ENCODE results near the gene SLC16A9.
"Not testable (repeated sequence)": the region's sequence is repeated elsewhere in the genome, so short reads cannot be mapped to it uniquely, and the experiment has no call there.

SLC16A9 gene

DNA sequence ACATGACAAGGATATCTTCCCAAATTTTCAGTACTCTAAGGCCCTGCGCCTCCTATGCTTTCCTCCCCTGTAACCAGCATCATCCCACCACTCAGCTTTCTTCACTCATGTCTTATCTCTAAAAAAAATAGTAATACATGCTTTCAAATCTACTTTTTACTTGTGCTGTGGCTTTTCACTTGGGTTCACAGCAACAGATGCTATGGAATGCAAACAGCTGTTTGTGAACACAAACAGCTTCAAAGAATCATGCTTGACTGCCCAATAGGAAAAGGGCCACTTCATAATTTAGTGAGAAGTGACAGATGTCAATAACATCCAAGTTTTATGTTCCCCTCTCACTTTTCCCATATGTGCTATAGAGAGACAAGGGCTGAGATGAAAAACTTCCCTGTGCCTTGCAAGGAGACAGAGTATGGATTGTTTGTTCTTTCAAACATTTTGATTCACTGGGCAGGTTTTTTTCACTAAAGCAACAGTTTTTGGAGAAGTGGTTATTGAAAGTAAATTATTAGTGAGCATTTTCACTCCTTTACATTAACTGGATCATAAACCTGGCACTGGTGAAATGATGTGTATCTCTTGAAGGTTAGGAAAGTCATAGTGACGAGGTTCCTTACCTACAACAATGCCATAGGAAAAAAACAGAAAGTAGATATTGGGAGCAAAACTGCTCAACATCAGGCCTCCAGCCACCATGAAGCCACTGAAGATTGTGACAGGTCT, 37.3 kb downstream of the SLC16A9 start:
- no peak for DNase-seq

DNA sequence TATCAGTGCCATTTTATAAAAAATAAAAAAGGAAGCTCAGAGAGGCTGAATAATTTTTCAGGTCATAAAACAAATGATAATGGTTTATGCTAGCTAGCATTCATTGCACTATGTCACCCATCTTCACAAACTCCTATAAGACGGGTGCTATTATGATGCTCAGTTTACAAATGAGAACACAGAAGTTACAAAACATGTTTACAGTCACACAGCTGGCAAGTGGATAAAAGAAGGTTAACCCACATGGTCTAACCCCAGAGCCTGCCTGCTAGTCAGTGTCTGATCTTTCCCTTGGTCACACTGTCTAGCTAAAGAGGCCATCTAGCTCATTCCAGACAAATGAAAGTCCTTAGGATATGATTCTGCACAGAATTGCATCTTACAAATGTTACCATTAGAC, 39.4 kb downstream of the SLC16A9 start:
- no peak for DNase-seq

- DNase-seq: no peak
Observed at GRCh38 chr10:59668096-59668495, 41.6 kb downstream of the SLC16A9 start.

DNA sequence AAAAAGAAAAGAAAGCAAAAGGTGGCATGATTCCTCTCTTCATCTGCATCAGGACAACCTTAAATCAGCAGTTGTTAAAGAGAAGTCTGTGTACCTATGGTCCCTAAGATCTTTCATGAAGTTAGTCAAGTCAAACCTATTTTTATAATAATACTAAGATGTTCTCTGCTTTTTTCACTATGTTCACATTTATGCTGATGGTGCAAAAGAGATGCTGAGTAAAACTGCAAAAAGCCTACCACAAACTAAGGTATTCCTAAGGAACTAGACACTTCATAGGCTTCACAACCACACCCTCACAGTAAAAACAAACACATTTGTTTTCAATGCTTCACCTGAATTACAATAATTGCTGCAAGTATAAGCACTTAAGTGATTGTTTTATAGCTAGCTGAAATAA, 43.3 kb downstream of the SLC16A9 start:
- no peak for DNase-seq

GRCh38 chr10:59663213-59663612, 46.4 kb downstream of the SLC16A9 start:
- DNase-seq: not testable (repeated sequence)

GRCh38 chr10:59657724-59658123, 51.9 kb downstream of the SLC16A9 start:
- no peak for DNase-seq

DNA sequence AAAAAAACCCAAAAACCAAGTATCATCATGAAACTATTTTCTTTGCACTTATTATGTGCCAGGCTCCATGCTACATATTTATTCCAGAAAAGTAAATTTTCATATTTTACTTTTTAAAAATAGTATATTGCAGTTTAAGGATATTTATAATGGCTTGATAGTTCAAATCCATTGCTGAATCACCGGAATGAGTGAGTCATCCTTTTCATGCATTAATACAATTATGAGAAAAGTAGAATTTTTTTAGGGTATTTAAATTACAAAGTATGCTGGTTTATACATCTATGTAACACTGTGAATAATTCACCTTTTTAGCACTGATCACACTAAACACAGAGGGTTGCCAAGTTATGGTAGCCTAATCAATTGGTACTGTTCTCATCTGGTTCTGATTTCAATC, 54.3 kb downstream of the SLC16A9 start:
- no peak for DNase-seq

- DNase-seq: no peak
Observed at GRCh38 chr10:59654007-59654406, 55.6 kb downstream of the SLC16A9 start.

DNA sequence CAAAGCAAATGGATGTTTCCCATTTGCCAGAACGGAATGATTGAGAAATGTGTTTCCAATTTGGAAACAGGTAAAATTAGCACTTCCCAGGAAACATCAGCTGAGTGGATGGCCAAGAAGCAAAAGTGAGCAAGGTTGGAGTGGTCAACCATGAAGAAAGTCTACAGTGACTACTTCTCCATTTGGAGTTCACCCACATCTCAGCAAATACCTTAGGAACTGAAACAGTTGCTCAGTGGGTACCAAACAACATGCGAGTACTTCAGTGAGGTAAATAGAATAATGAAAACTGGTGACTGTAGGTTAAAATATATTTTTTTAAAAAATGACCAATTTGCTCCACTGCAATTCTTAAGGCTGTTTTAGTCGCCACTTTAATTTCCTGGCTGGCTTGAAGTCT, 57.7 kb downstream of the SLC16A9 start:
- no peak for DNase-seq

- DNase-seq: no peak
Observed at GRCh38 chr10:59649606-59650346, 59.9 kb downstream of the SLC16A9 start.

DNA sequence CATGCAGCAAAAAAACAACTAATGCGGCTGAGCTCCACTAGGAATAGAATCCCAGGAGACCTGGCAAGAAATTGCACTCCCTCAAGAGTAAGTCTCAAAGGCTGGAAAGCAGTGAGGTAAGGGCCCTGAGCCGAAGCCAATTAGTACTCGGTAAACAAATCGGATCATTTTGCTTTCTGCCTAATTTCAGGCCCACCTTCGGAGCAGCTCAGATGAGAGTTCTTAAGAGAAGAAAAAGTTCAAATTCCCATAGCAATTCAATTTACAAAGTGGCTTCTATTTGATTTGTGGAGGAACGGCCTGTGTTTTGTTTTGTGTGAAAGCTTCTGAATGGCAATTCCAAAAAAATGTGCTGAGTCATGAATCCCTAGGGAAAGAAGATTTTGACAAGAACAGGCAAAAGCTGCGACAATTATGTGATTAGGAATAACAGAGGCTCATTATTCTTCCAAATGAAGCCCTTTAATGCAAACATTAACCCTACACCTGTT, 60.9 kb downstream of the SLC16A9 start:
- no peak for DNase-seq

- DNase-seq: no peak
Observed at GRCh38 chr10:59644841-59645240, 64.8 kb downstream of the SLC16A9 start.

- not testable (repeated sequence) for DNase-seq
Observed at GRCh38 chr10:59641688-59642087, 68.0 kb downstream of the SLC16A9 start.

GRCh38 chr10:59635502-59636290, 74.0 kb downstream of the SLC16A9 start:
- no peak for DNase-seq

DNA sequence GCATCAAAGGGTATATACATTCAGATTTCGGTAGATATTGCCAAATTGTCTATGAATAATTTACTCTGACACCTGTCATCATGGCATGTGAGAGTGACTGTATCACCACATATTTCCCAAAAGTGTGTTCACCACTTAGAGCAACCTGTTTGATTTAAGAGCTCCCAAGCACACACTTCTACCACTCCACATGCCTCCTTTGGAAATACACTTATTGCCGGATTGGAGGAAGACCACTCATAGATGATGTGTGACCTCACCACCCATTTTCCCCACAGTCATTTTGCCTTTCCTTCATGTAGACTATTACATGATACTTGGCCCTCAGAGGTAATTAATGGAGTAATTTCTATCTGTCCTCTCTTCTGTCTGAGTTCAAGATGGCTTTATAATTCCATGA, 75.5 kb downstream of the SLC16A9 start:
- no peak for DNase-seq

- no peak for DNase-seq
Observed at GRCh38 chr10:59633063-59633462, 76.6 kb downstream of the SLC16A9 start.

DNA sequence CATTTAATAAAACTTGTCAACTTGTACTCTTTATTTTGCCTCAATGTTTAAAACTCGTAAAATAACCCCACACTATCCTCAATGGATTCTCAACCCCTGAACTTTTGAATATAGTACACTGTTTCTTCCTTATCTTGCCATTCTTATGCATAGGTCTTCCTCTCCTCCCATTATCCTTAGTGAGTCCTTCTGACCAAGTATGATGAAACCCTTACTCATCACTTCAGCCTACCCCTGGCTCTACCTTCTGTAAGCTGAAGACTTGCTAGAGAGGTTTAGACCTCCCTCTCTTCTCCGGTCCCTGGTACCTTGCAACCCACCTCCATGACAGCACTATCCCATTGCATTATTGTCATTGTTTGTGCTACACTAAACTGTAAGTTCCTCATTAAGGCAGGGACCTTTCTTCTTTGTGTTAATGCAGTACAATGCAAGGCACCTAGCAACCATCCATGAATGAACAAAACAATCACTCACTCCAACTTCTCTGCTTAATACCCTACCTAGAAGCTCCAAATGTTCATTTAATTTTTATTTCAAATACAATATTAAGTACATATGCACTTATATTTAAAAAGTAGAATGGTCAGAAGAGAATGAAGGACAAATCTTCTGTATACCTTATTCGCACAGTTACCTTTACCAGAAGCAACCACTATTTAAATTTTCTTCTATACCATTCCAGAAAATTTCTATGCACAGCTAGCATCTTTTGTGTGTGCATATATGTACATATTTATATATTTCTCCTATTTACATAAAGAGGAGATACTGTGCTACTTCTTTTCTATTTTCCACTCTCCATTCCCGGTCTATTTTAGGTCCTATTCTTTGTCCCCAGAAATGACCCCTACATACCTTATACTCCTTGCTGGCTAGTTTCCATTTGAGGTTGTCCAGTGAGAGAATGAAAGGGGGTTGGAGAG, 77.5 kb downstream of the SLC16A9 start:
- no peak for DNase-seq

- no peak for DNase-seq
Observed at GRCh38 chr10:59631237-59631636, 78.4 kb downstream of the SLC16A9 start.

DNA sequence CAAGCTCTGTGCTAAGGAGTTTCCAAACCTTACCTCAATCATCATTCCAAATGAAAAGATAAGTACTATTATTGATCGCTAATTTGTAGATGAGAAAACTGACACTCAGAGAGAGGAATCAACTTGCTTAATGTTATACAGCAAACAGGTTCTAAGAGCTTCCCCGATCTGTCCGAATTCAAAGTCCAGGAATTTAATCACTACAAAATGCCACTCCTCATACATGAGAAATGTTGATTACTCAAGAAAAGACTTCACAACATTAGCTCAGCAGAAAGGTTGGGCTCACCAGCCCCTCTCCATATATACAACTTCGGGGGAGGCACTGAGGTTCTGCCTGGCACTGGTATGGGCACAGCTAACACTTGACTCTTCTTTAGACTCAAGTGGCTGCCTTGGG, 80.7 kb downstream of the SLC16A9 start:
- DNase-seq: no peak

DNA sequence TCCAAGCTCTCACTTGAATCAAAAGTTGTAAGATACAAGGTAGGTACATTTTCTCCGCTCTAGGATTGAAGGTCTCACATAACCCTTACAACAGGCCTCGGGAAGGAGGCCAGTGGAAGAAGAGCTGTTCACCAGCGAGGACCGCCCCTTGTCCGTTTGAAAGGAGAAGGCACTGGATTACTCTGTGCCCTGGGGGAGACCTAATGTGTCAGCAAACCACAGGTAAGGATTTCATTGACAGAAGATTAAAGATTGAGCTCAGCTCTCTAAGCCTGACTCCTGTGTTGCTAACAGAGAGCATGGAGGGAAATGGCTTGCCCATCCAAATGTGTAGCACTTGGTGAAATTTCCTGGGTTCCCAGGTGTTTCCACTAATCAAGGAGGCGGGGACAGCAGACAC, 81.2 kb downstream of the SLC16A9 start:
- no peak for DNase-seq

DNA sequence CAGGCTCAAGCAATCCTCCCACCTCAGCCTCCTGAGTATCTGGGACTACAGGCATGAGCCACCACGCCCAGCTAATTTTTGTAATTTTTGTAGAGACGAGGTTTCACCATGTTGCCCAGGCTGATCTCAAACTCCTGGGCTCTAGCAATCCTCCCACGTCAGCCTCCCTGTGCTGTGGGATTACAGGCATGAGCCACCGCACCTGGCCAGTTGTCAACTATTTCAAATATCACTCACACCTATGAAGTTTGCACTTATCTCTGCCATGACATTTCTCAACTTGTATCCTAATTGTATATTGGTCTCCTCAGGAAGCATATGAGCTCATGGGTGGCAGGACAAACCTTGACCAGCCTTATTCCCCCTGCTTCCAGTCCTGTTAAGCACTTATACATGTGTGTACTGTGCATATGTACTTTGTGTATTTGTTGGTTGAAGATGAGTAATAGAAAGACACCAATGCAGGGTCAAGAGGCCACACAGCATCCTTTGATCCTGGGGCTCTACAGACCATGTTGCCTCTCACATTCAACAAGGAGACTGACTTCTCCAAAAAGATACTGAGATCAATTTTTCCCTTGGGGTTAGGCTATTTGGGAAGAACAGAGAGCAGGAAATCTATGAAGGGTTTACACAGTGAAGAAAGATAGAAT, 82.2 kb downstream of the SLC16A9 start:
- DNase-seq: no peak

- no peak for DNase-seq
Observed at GRCh38 chr10:59626523-59626869, 83.2 kb downstream of the SLC16A9 start.
